GM12878 (cell line): Measurements from ENCODE around the gene TAGLN3. TPM values are rescaled to one million over a fixed set of nuclear protein-coding genes. Genes with fewer than 3 reads are reported as not detected.

Experiments used
- ATAC-seq: fragments of 200-7000 bp; cut with Tn5 transposase; 3 replicates; pipeline ENCODE4 v1.9.1; 2020; ENCODE audit warnings: mild to moderate bottlenecking, moderate library complexity
- BruUV-seq: library from RNA; stranded (reverse); fragments of 400-500 nt; replicated peaks from 2 replicates; lab custom pipeline; 2021; lab: Mats Ljungman, UMichigan
- CTCF ChIA-PET: fragments of 300-600 bp; sonication (Branson Sonifier 250); formaldehyde crosslinking; extraction: SDS; loops from one replicate; lab custom pipeline; 2021; ENCODE audit warnings: inconsistent platforms; lab: Yijun Ruan, JAX
- POLR2A ChIA-PET: fragments of 350-600 bp; formaldehyde crosslinking; extraction: SDS; loops from one replicate; lab custom pipeline; 2021; ENCODE audit warnings: inconsistent platforms; lab: Charles Lee
- RAD21 ChIA-PET: fragments of 300-600 bp; sonication (Branson Sonifier 250); formaldehyde crosslinking; loops from one replicate; lab custom pipeline; 2023; ENCODE audit warnings: antibody characterized with exemption; ENCODE audit not compliant: unreplicated experiment; lab: Charles Lee
- SMC1A ChIA-PET: fragments of 300-600 bp; sonication (Branson Sonifier 250); formaldehyde crosslinking; loops from one replicate; lab custom pipeline; 2023; ENCODE audit not compliant: unreplicated experiment, uncharacterized antibody; lab: Charles Lee
- DNase-seq: peaks from one replicate; pipeline ENCODE4 v3.0.0-alpha.2; 2011; ENCODE audit warnings: low read depth, low spot score
- FAIRE-seq: peaks from 3 replicates; lab custom pipeline; 2011; peaks lifted over from hg19 to GRCh38; lab: Jason Lieb, UNC
- H2AFZ ChIP-seq: 2 replicates; pipeline ENCODE4 v1.6.0; 2011; ENCODE audit warnings: low read depth, low read length, control low read depth; ENCODE audit not compliant: control insufficient read depth
- H3K27ac ChIP-seq: 2 replicates; pipeline ENCODE4 v1.5.1; 2011; ENCODE audit warnings: control low read depth; ENCODE audit not compliant: control insufficient read depth, insufficient read depth
- H3K27me3 ChIP-seq, 2 experiments: replicated peaks in 1 of 2; 2 replicates each; pipeline versions ENCODE4 v1.6.0 to v1.6.1; 2011; ENCODE audit warnings: low read length in 1 of 2; ENCODE audit not compliant: control insufficient read depth in 2 of 2, insufficient read depth in 2 of 2
- H3K36me3 ChIP-seq, 2 experiments: 2 replicates each; pipeline ENCODE4 v1.5.1; 2011; ENCODE audit warnings: low read length in 1 of 2; ENCODE audit not compliant: control insufficient read depth in 2 of 2, insufficient read depth in 2 of 2
- H3K4me1 ChIP-seq: 2 replicates; pipeline ENCODE4 v1.6.1; 2011; ENCODE audit warnings: mild to moderate bottlenecking, low read length, moderate library complexity, mixed read lengths; ENCODE audit not compliant: control insufficient read depth, insufficient read depth
- H3K4me2 ChIP-seq: 2 replicates; pipeline ENCODE4 v1.6.0; 2011; ENCODE audit warnings: control low read depth; ENCODE audit not compliant: control insufficient read depth, insufficient read depth
- H3K4me3 ChIP-seq: fragments of 200-600 bp; sonication (generic); 2 replicates; pipeline ENCODE4 v1.5.1; 2016
- H3K79me2 ChIP-seq: 2 replicates; pipeline ENCODE4 v1.6.0; 2011; ENCODE audit warnings: low read length; ENCODE audit not compliant: control insufficient read depth, insufficient read depth
- H3K9ac ChIP-seq: 2 replicates; pipeline ENCODE4 v1.8.0; 2011; ENCODE audit warnings: low read length, control low read depth, mixed read lengths; ENCODE audit not compliant: control insufficient read depth, insufficient read depth
- H3K9me3 ChIP-seq: replicated peaks from 3 replicates; pipeline ENCODE4 v1.5.1; 2011; ENCODE audit warnings: mild to moderate bottlenecking, low read length; ENCODE audit not compliant: control insufficient read depth, insufficient read depth
- H4K20me1 ChIP-seq: 2 replicates; pipeline ENCODE4 v1.6.0; 2011; ENCODE audit not compliant: control insufficient read depth, insufficient read depth
- ATF7 ChIP-seq: fragments of 450-650 bp; IDR thresholded peaks from 2 replicates; pipeline ENCODE4 v1.6.1; 2016; ENCODE audit warnings: low read depth, mild to moderate bottlenecking
- BACH1 ChIP-seq: fragments of 450-650 bp; IDR thresholded peaks from 2 replicates; pipeline ENCODE4 v1.6.1; 2017; ENCODE audit warnings: mild to moderate bottlenecking, borderline replicate concordance
- CBX5 ChIP-seq: sonication (generic); IDR thresholded peaks from 2 replicates; pipeline ENCODE4 v1.6.1; 2016; ENCODE audit warnings: low read depth, moderate library complexity, mild to moderate bottlenecking, inconsistent platforms
- CEBPZ ChIP-seq: fragments of 150-350 bp; IDR thresholded peaks from 2 replicates; pipeline ENCODE4 v1.6.1; 2016; ENCODE audit warnings: low read depth, low read length
- HDGF ChIP-seq: fragments of 450-650 bp; IDR thresholded peaks from 2 replicates; pipeline ENCODE4 v1.6.1; 2016; ENCODE audit warnings: antibody characterized with exemption
- KAT2A ChIP-seq: conservative IDR thresholded peaks from 2 replicates; pipeline ENCODE4 v1.6.1; 2011; ENCODE audit warnings: low read depth, low read length; ENCODE audit not compliant: control insufficient read depth
- MEF2B ChIP-seq: fragments of 450-650 bp; IDR thresholded peaks from 2 replicates; pipeline ENCODE4 v1.6.1; 2018; ENCODE audit warnings: mild to moderate bottlenecking, moderate library complexity; ENCODE audit not compliant: partially characterized antibody, poor library complexity, severe bottlenecking
- NR2C1 ChIP-seq: fragments of 450-650 bp; IDR thresholded peaks from 2 replicates; pipeline ENCODE4 v1.6.1; 2017; ENCODE audit warnings: antibody characterized with exemption, mild to moderate bottlenecking, moderate library complexity
- RAD21 ChIP-seq: IDR thresholded peaks from 2 replicates; pipeline ENCODE4 v1.6.1; 2011; ENCODE audit warnings: mild to moderate bottlenecking, low read depth, low read length, moderate library complexity; ENCODE audit not compliant: insufficient read depth
- SMC3 ChIP-seq: IDR thresholded peaks from 2 replicates; pipeline ENCODE4 v1.6.1; 2011; ENCODE audit warnings: low read length, improper control_type of control experiment, borderline replicate concordance
- TARDBP ChIP-seq: IDR thresholded peaks from 2 replicates; pipeline ENCODE4 v1.6.1; 2016; ENCODE audit warnings: borderline replicate concordance
- TCF12 ChIP-seq: IDR thresholded peaks from 2 replicates; pipeline ENCODE4 v1.6.1; 2011; ENCODE audit warnings: low read depth, mild to moderate bottlenecking, low read length
- YY1 ChIP-seq: IDR thresholded peaks from 2 replicates; pipeline ENCODE4 v1.6.1; 2011; ENCODE audit warnings: low read depth, mild to moderate bottlenecking, low read length
- ZNF207 ChIP-seq: fragments of 450-650 bp; IDR thresholded peaks from 2 replicates; pipeline ENCODE4 v1.6.1; 2014; ENCODE audit warnings: antibody characterized with exemption, mild to moderate bottlenecking, borderline replicate concordance
- ZNF384 ChIP-seq: IDR thresholded peaks from 2 replicates; pipeline ENCODE4 v1.6.1; 2012; ENCODE audit warnings: low read depth, mild to moderate bottlenecking, low read length, improper control_type of control experiment, borderline replicate concordance
- whole genome bisulfite sequencing: methylation state at CpG from one replicate; pipeline ENCODE4 v1.1.6; 2016; ENCODE audit warnings: low lambda C conversion rate; ENCODE audit not compliant: insufficient replicate concordance, insufficient coverage; ENCODE audit errors: missing lambda C conversion rate; 5-methylcytosine and 5-hydroxymethylcytosine counted together
- in situ Hi-C: fragments of 300-500 bp; cut with MboI; formaldehyde crosslinking; loops from 9 replicates; pipeline ENCODE4 v1.14.3; 2018; ENCODE audit warnings: mixed read lengths
- intact Hi-C: fragments of 100-400 bp; cut with micrococcal nuclease; formaldehyde crosslinking; loops from one replicate; pipeline ENCODE4 v1.14.2; 2022; ENCODE audit not compliant: unreplicated experiment
- polyA plus RNA-seq, 11 experiments: library from polyadenylated mRNA; depleted of rRNA in 4 of 11; unstranded in 6 of 11; stranded (reverse) in 5 of 11; fragments of >200 nt; fragmentation: Nextera tagmentation in 4 of 11; fragmentation: Illumina TruSeq in 1 of 11; extraction: Ambion mirVana in 4 of 11; extraction: Trizol in 1 of 11; gene quantifications; 1 replicate in 1 of 11; 2 replicates in 10 of 11; pipeline versions ENCODE4 v1.2.1 to v1.2.3, GENCODE V29; 2011 to 2016; ENCODE audit warnings: inconsistent platforms in 2 of 11, missing spikeins in 2 of 11, low read depth in 1 of 11
- total RNA-seq, 4 experiments: library from RNA; depleted of rRNA in 3 of 4; stranded (reverse); fragments of >200 nt in 3 of 4; fragmentation: Illumina TruSeq in 1 of 4; extraction: Trizol in 1 of 4; gene quantifications; 2 replicates each; pipeline versions ENCODE4 v1.2.1 to v1.2.3, GENCODE V29; 2013 to 2021
- TF ChIP-seq, protein P1 (sequence below): IDR thresholded peaks from 2 replicates; pipeline ENCODE4 v1.6.1; 2012; ENCODE audit warnings: low read length, inconsistent platforms
- TF ChIP-seq, protein P2 (sequence below): IDR thresholded peaks from 2 replicates; pipeline ENCODE4 v1.6.1; 2012; ENCODE audit warnings: low read depth, low read length, improper control_type of control experiment

TAGLN3 gene
- total and polyA plus RNA-seq, 10 of the 15 experiments (the other 5 are each of a cell fraction or from before 2014, with no cell fraction given), result 0.06 to 0.53 (median 0.12) TPM; not detected in 3

DNA sequence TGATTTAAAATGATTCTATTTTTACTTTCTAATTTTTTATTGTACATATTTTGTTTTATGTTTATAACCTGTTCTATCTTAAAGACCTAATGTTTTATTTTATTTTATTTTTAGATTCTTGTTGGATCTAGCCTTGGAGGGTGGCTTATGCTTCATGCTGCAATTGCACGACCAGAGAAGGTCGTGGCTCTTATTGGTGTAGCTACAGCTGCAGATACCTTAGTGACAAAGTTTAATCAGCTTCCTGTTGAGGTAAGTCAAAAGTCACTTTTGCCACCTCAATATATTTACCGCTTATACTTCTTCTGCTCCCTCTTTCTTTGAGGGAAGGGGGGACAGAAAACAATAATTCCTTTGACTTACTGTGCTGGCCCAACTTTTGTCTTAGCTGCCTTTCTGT lies 11.9 kb upstream of the TAGLN3 start (continued):
- no peak for TF ChIP-seq ZNF384
- no peak for TF ChIP-seq YY1
- TF ChIP-seq, protein P1, sequence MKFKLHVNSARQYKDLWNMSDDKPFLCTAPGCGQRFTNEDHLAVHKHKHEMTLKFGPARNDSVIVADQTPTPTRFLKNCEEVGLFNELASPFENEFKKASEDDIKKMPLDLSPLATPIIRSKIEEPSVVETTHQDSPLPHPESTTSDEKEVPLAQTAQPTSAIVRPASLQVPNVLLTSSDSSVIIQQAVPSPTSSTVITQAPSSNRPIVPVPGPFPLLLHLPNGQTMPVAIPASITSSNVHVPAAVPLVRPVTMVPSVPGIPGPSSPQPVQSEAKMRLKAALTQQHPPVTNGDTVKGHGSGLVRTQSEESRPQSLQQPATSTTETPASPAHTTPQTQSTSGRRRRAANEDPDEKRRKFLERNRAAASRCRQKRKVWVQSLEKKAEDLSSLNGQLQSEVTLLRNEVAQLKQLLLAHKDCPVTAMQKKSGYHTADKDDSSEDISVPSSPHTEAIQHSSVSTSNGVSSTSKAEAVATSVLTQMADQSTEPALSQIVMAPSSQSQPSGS, result no peak
- TF ChIP-seq HDGF, result no peak
- TF ChIP-seq NR2C1, result no peak

GRCh38 chr3:111989061-111989678 lies 9.6 kb upstream of the TAGLN3 start:
- in situ Hi-C loops, result no loop called here
- ChIA-PET SMC1A (interaction anchor here (0.6 to 21.1 kb wide), 20 partner anchors 9 to 320 kb away, joined by 3 to 417 read pairs (median 6); partner anchors contain the start of genes ABHD10 and TAGLN3), RAD21 (interaction anchor here (0.6 to 7.8 kb wide), 25 partner anchors 8 to 411 kb away, joined by 3 to 158 read pairs (median 5); partner anchors contain the start of genes ABHD10, PHLDB2 and TAGLN3), POLR2A (interaction anchor here (0.5 to 1.8 kb wide), 7 partner anchors 10 to 283 kb away, joined by 3 to 9 read pairs (median 6); partner anchors contain the start of gene ABHD10), CTCF (interaction anchor here (0.7 to 15.4 kb wide), 36 partner anchors 9 to 411 kb away, joined by 3 to 467 read pairs (median 5); partner anchors contain the start of genes ABHD10, PHLDB2, TAGLN3 and TMPRSS7)
- no peaks in the 10 kb centered on the region for H3K4me1 ChIP-seq
- ATAC-seq (peak; percentile 96), DNase-seq (no peak), FAIRE-seq (peak; percentile 91)
- no peaks in the 10 kb centered on the region for H3K27me3 ChIP-seq
- H3K4me3 ChIP-seq, result no peak overlapping the region
- no peak overlapping the region for H3K9ac ChIP-seq
- no peaks in the 10 kb centered on the region; a peak in 1 of 4 replicates for H3K36me3 ChIP-seq
- H3K4me2 ChIP-seq, result no peak overlapping the region
- no peaks in the 10 kb centered on the region for H3K79me2 ChIP-seq
- H3K27ac ChIP-seq, result no peak overlapping the region
- 59% methylated on average over 3 of the region's 3 CpGs for WGBS
- no peaks in the 10 kb centered on the region for H3K9me3 ChIP-seq
- BruUV-seq, result no TSS peak
- intact Hi-C loops, result loop anchor here (1.0 kb wide), 2 partner anchors 24 to 54 kb away; no protein-coding TSS in a partner anchor
- H2AFZ ChIP-seq, result no peak overlapping the region
- H4K20me1 ChIP-seq, result no peaks in the 10 kb centered on the region
- TF ChIP-seq ATF7, result no peak
- TF ChIP-seq BACH1, result no peak
- no peak for TF ChIP-seq KAT2A
- TF ChIP-seq CEBPZ, result no peak
- peak; percentile 36; the same call in 1 of the 2 replicates for TF ChIP-seq TCF12
- TF ChIP-seq TARDBP, result no peak
- TF ChIP-seq CBX5, result no peak
- TF ChIP-seq MEF2B, result no peak
- no peak for TF ChIP-seq ZNF207
- TF ChIP-seq RAD21, result peak; percentile 65
- TF ChIP-seq, protein P2, sequence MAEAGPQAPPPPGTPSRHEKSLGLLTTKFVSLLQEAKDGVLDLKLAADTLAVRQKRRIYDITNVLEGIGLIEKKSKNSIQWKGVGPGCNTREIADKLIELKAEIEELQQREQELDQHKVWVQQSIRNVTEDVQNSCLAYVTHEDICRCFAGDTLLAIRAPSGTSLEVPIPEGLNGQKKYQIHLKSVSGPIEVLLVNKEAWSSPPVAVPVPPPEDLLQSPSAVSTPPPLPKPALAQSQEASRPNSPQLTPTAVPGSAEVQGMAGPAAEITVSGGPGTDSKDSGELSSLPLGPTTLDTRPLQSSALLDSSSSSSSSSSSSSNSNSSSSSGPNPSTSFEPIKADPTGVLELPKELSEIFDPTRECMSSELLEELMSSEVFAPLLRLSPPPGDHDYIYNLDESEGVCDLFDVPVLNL, result no peak
- 0 out of 2 replicates have a peak, but pooled peaks have one; percentile 46 for TF ChIP-seq YY1
- TF ChIP-seq SMC3, result peak; percentile 63; the same call in 1 of the 2 replicates
